HepG2 (cell line): ENCODE measurements around the gene PFN1. TPM values are rescaled to one million over a fixed set of nuclear protein-coding genes. Genes with fewer than 3 reads are reported as not detected.
A peak's percentile ranks its signal among the peaks of the same experiment; 100 is the strongest.

ENCODE experiments used
- ATAC-seq: fragments of 200-7000 bp; cut with Tn5 transposase; 3 replicates; pipeline ENCODE4 v1.9.1; 2020; ENCODE audit warnings: mild to moderate bottlenecking, moderate library complexity
- Bru-seq: library from RNA; stranded (reverse); fragments of 400-500 nt; gene quantifications from one replicate; lab custom pipeline; 2021; lab: Mats Ljungman, UMichigan
- BruChase-seq, 2 experiments: library from RNA; stranded (reverse); fragments of 400-500 nt; gene quantifications; one replicate each; lab custom pipeline; 2021; lab: Mats Ljungman, UMichigan
- BruUV-seq: library from RNA; stranded (reverse); fragments of 400-500 nt; replicated peaks from 2 replicates; lab custom pipeline; 2021; lab: Mats Ljungman, UMichigan
- CTCF ChIA-PET: fragments of 300-600 bp; formaldehyde crosslinking; extraction: SDS; loops from one replicate; lab custom pipeline; 2021; ENCODE audit warnings: low total read pairs, inconsistent platforms, low intra/inter-chr PET ratio; lab: Yijun Ruan, JAX
- POLR2A ChIA-PET: fragments of 350-600 bp; sonication (Branson Sonifier 250); formaldehyde crosslinking; loops from one replicate; lab custom pipeline; 2020; ENCODE audit warnings: antibody characterized with exemption, inconsistent platforms; lab: Yijun Ruan, JAX
- DNase-seq: peaks from one replicate; pipeline ENCODE4 v3.0.0-alpha.2; 2015; ENCODE audit warnings: low spot score
- FAIRE-seq: peaks from 3 replicates; lab custom pipeline; 2011; peaks lifted over from hg19 to GRCh38; lab: Jason Lieb, UNC
- H2AFZ ChIP-seq: one replicate; pipeline ENCODE4 v1.6.1; 2011; ENCODE audit warnings: low read length, inconsistent platforms
- H3K27ac ChIP-seq: fragments of 300-600 bp; 3 replicates; pipeline ENCODE4 v1.8.0; 2011; ENCODE audit warnings: mixed run types, mild to moderate bottlenecking, mixed read lengths, low read length, inconsistent platforms; ENCODE audit not compliant: insufficient read depth; ENCODE audit errors: extremely low read length
- H3K27me3 ChIP-seq, 2 experiments: fragments of 200-600 bp in 1 of 2; 2 replicates in 1 of 2; 3 replicates in 1 of 2; pipeline versions ENCODE4 v1.6.0 to v1.8.0; 2011; ENCODE audit warnings: low read length in 2 of 2, mild to moderate bottlenecking in 2 of 2, moderate library complexity in 2 of 2, inconsistent platforms in 1 of 2; ENCODE audit not compliant: insufficient read depth in 2 of 2, control insufficient read depth in 1 of 2
- H3K36me3 ChIP-seq, 2 experiments: fragments of 200-600 bp in 1 of 2; replicated peaks in 1 of 2; 2 replicates in 1 of 2; 3 replicates in 1 of 2; pipeline versions ENCODE4 v1.5.1 to v1.8.0; 2011; ENCODE audit warnings: low read length in 2 of 2, inconsistent platforms in 1 of 2; ENCODE audit not compliant: insufficient read depth in 2 of 2, control insufficient read depth in 1 of 2
- H3K4me1 ChIP-seq: 2 replicates; pipeline ENCODE4 v1.5.1; 2012; ENCODE audit warnings: low read length, inconsistent platforms; ENCODE audit not compliant: insufficient read depth
- H3K4me2 ChIP-seq: 2 replicates; pipeline ENCODE4 v1.6.0; 2011; ENCODE audit warnings: low read depth, low read length, inconsistent platforms
- H3K4me3 ChIP-seq, 3 experiments: fragments of 200-600 bp in 1 of 3; sonication (generic), shearing (Covaris generic) in 1 of 3; replicated peaks in 1 of 3; 2 replicates each; pipeline ENCODE4 v1.5.1; 2011 to 2016; ENCODE audit warnings: low read length in 3 of 3, inconsistent platforms in 2 of 3, low read depth in 2 of 3, mild to moderate bottlenecking in 2 of 3, control low read depth in 1 of 3, mixed read lengths in 1 of 3; ENCODE audit not compliant: insufficient read depth in 1 of 3
- H3K79me2 ChIP-seq: one replicate; pipeline ENCODE4 v1.6.1; 2011; ENCODE audit warnings: low read length, inconsistent platforms; ENCODE audit not compliant: insufficient read depth
- H3K9ac ChIP-seq: 2 replicates; pipeline ENCODE4 v1.6.0; 2011; ENCODE audit warnings: mild to moderate bottlenecking, low read depth, low read length, inconsistent platforms; ENCODE audit not compliant: insufficient read depth
- H3K9me3 ChIP-seq: 2 replicates; pipeline ENCODE4 v1.5.1; 2012; ENCODE audit warnings: mild to moderate bottlenecking, low read length
- H4K20me1 ChIP-seq: 2 replicates; pipeline ENCODE4 v1.6.0; 2011; ENCODE audit warnings: inconsistent platforms, mild to moderate bottlenecking, low read length, moderate library complexity; ENCODE audit not compliant: insufficient read depth
- HIVEP1 ChIP-seq: sonication (generic); formaldehyde crosslinking; IDR thresholded peaks from 2 replicates; pipeline ENCODE4 v1.4.0; 2020; ENCODE audit warnings: mild to moderate bottlenecking, missing genetic modification reagents
- KLF6 ChIP-seq: IDR thresholded peaks from 2 replicates; pipeline ENCODE4 v1.8.0; 2016; ENCODE audit warnings: missing biosample characterization, missing genetic modification reagents
- NR2C2 ChIP-seq: sonication (generic); formaldehyde crosslinking; IDR thresholded peaks from 2 replicates; pipeline ENCODE4 v1.4.0; 2020; ENCODE audit warnings: missing genetic modification reagents, mild to moderate bottlenecking, moderate library complexity, borderline replicate concordance
- THAP9 ChIP-seq: sonication (generic); formaldehyde crosslinking; IDR thresholded peaks from 2 replicates; pipeline ENCODE4; 2020; ENCODE audit warnings: missing genetic modification reagents, mild to moderate bottlenecking, borderline replicate concordance
- ZEB1 ChIP-seq: IDR thresholded peaks from 2 replicates; pipeline ENCODE4 v1.6.1; 2012; ENCODE audit warnings: mild to moderate bottlenecking, low read depth, inconsistent platforms; ENCODE audit not compliant: insufficient replicate concordance
- ZNF160 ChIP-seq: sonication (generic); formaldehyde crosslinking; IDR thresholded peaks from 2 replicates; pipeline ENCODE4 v1.8.0; 2022; ENCODE audit warnings: mild to moderate bottlenecking, inconsistent platforms, missing genetic modification reagents
- ZNF343 ChIP-seq: sonication (generic); formaldehyde crosslinking; IDR thresholded peaks from 2 replicates; pipeline ENCODE4 v1.4.0; 2020; ENCODE audit warnings: mild to moderate bottlenecking, missing genetic modification reagents
- ZNF367 ChIP-seq: sonication (generic); formaldehyde crosslinking; IDR thresholded peaks from 2 replicates; pipeline ENCODE4 v1.4.0; 2020; ENCODE audit warnings: missing genetic modification reagents, borderline replicate concordance
- ZNF446 ChIP-seq: sonication (generic); formaldehyde crosslinking; IDR thresholded peaks from 2 replicates; pipeline ENCODE4 v1.5.0; 2020; ENCODE audit warnings: mild to moderate bottlenecking, missing genetic modification reagents
- ZNF800 ChIP-seq: sonication (generic); formaldehyde crosslinking; IDR thresholded peaks from 2 replicates; pipeline ENCODE4 v1.4.0; 2020; ENCODE audit warnings: missing genetic modification reagents
- ZSCAN12 ChIP-seq: sonication (generic); formaldehyde crosslinking; IDR thresholded peaks from 2 replicates; pipeline ENCODE4 v1.9.0; 2021; ENCODE audit warnings: mild to moderate bottlenecking, missing genetic modification reagents
- WGBS: methylation state at CpG from one replicate; pipeline ENCODE4 v1.1.6; 2017; ENCODE audit warnings: low lambda C conversion rate; 5-methylcytosine and 5-hydroxymethylcytosine counted together
- in situ Hi-C: cut with HindIII; loops from 2 replicates; pipeline ENCODE4 v1.10.0; 2017; ENCODE audit warnings: low pct_unique_long_range_greater_than_20kb; ENCODE audit not compliant: extremely low pct_ligation_motif_present
- intact Hi-C: fragments of 100-400 bp; cut with micrococcal nuclease; formaldehyde crosslinking; loops from one replicate; pipeline ENCODE4 v1.10.0; 2022; ENCODE audit not compliant: unreplicated experiment
- long read RNA-seq, 2 experiments: library from RNA in 1 of 2; library from polyadenylated mRNA in 1 of 2; stranded (forward) in 1 of 2; unstranded in 1 of 2; transcript quantifications; one replicate each; pipeline ENCODE4 v2.0.0, GENCODE V29; 2019 to 2022
- polyA minus RNA-seq, 3 experiments: library from RNA; depleted of rRNA, polyadenylated mRNA; stranded (reverse); fragments of >200 nt; gene quantifications; 2 replicates each; pipeline ENCODE4 v1.2.3, GENCODE V29; 2011; ENCODE audit warnings: low replicate concordance in 1 of 3
- polyA plus RNA-seq, 8 experiments: library from polyadenylated mRNA; depleted of rRNA in 3 of 8; stranded (reverse) in 7 of 8; unstranded in 1 of 8; fragments of >200 nt; fragmentation: Illumina TruSeq in 4 of 8; extraction: Trizol in 4 of 8; gene quantifications; 2 replicates each; pipeline versions ENCODE4 v1.2.1 to v1.2.3, GENCODE V29; 2011 to 2016; ENCODE audit warnings: low read depth in 4 of 8, missing spikeins in 1 of 8, mixed read lengths in 1 of 8; ENCODE audit not compliant: insufficient read depth in 1 of 8
- total RNA-seq, 5 experiments: library from RNA; depleted of rRNA; stranded (reverse); fragments of >200 nt; fragmentation: Illumina TruSeq; extraction: Trizol; gene quantifications; 2 replicates each; pipeline ENCODE4 v1.2.3, GENCODE V29; 2016; ENCODE audit warnings: low read depth in 1 of 5

The PFN1 gene
- total RNA-seq (2016; rRNA removed; fragmentation: Illumina TruSeq; extraction: Trizol) (494 and 520 TPM in 2 replicates), polyA plus RNA-seq (2011; rRNA removed) (589 and 613 TPM in 2 replicates), polyA minus RNA-seq (2011; rRNA and poly(A)+ RNA removed; ENCODE audit: low replicate concordance) (456 and 623 TPM in 2 replicates), Bru-seq, nascent RNA (percentile 97 among the genes with signal in this experiment), BruChase-seq, experiment 1, labeled RNA remaining after a 6-hour chase (percentile 99 among the genes with signal in this experiment), BruChase-seq, experiment 2, labeled RNA remaining after a 2-hour chase (percentile 98 among the genes with signal in this experiment)
- 274 and 364 TPM in 2 replicates for total RNA-seq (2016; cell fraction: cytosol; rRNA removed; fragmentation: Illumina TruSeq; extraction: Trizol; ENCODE audit: low read depth)
- 482 and 502 TPM in 2 replicates for total RNA-seq (2016; cell fraction: insoluble cytoplasmic fraction; rRNA removed; fragmentation: Illumina TruSeq; extraction: Trizol)
- 274 and 390 TPM in 2 replicates for total RNA-seq (2016; cell fraction: membrane; rRNA removed; fragmentation: Illumina TruSeq; extraction: Trizol)
- total RNA-seq (2016; cell fraction: nucleus; rRNA removed; fragmentation: Illumina TruSeq; extraction: Trizol), result 166 and 182 TPM in 2 replicates
- 590 and 702 TPM in 2 replicates for polyA plus RNA-seq (2011; cell fraction: cytosol; rRNA removed)
- 303 and 324 TPM in 2 replicates for polyA plus RNA-seq (2011; cell fraction: nucleus; rRNA removed)
- polyA plus RNA-seq (2012), result 507 and 533 TPM in 2 replicates
- polyA plus RNA-seq (2016; cell fraction: cytosol; fragmentation: Illumina TruSeq; extraction: Trizol; ENCODE audit: low read depth), result 515 and 664 TPM in 2 replicates
- polyA plus RNA-seq (2016; cell fraction: insoluble cytoplasmic fraction; fragmentation: Illumina TruSeq; extraction: Trizol; ENCODE audit: low read depth), result 954 and 1,000 TPM in 2 replicates
- polyA plus RNA-seq (2016; cell fraction: membrane; fragmentation: Illumina TruSeq; extraction: Trizol; ENCODE audit: low read depth), result 494 and 571 TPM in 2 replicates
- 485 and 521 TPM in 2 replicates for polyA plus RNA-seq (2016; cell fraction: nucleus; fragmentation: Illumina TruSeq; extraction: Trizol; ENCODE audit: insufficient read depth, low read depth)
- polyA minus RNA-seq (2011; cell fraction: cytosol; rRNA and poly(A)+ RNA removed), result 408 and 605 TPM in 2 replicates
- 126 and 127 TPM in 2 replicates for polyA minus RNA-seq (2011; cell fraction: nucleus; rRNA and poly(A)+ RNA removed)
- long read RNA-seq, experiment 1, transcript PFN1-201 (3 exons, 1,291 nt), result major isoform, 1,509 of 1,564 reads
- long read RNA-seq, experiment 1, transcript PFN1-203 (2 exons, 1,173 nt), result minor isoform, 26 of 1,564 reads
- long read RNA-seq, experiment 1, partial matches to known transcripts, result 7 of 1,564 reads
- long read RNA-seq, experiment 1, other reads (novel, unspliced or antisense), result 22 of 1,564 reads
- long read RNA-seq, experiment 2, transcript PFN1-201 (3 exons, 1,291 nt), result major isoform, 1,784 of 1,984 reads
- long read RNA-seq, experiment 2, transcript PFN1-203 (2 exons, 1,173 nt), result minor isoform, 62 of 1,984 reads
- long read RNA-seq, experiment 2, partial matches to known transcripts, result 46 of 1,984 reads
- long read RNA-seq, experiment 2, other reads (novel, unspliced or antisense), result 92 of 1,984 reads

- Histone ChIP-seq H3K27ac (peak within 1 kb of the TSS; percentile 99), H3K79me2 (peaks cover 50% of the 10 kb centered on the region), H3K4me2 (peak within 1 kb of the TSS; percentile 84), H3K9ac (peak within 1 kb of the TSS; percentile 99), H3K4me1 (peaks cover 54% of the 10 kb centered on the region), H4K20me1 (peaks cover 33% of the 10 kb centered on the region), H3K27me3 (no peaks in the 10 kb centered on the region; a peak in 1 of 5 replicates), H2AFZ (no peak within 1 kb of the TSS), H3K36me3 (peaks cover 11 to 33% of the 10 kb centered on the region in 2 experiments), H3K9me3 (no peaks in the 10 kb centered on the region), H3K4me3 (peak within 1 kb of the TSS; percentile 93 to 100 (median 100))
- peak; percentile 21 for ATAC-seq
- intact Hi-C loops, result no loop called here
- under 1% methylated on average over 11 of the region's 59 CpGs for WGBS
- in situ Hi-C loops, result no loop called here
- no TSS peak for BruUV-seq
- CTCF ChIA-PET, result no interaction called here
- DNase-seq, result peak; percentile 90
- POLR2A ChIA-PET, result interaction anchor here (0.6 to 10.0 kb wide), 8 partner anchors 9 to 152 kb away, joined by 3 to 273 read pairs (median 8); partner anchors contain the start of genes INCA1, KIF1C, PSMB6 and RNF167
- peak; percentile 85 for FAIRE-seq
- no peak for TF ChIP-seq ZNF800
- 0 out of 2 replicates have a peak, but pooled peaks have one; percentile 4 for TF ChIP-seq NR2C2 (CRISPR knock-in tag)
- no peak for TF ChIP-seq THAP9 (CRISPR knock-in tag)
- TF ChIP-seq ZNF367 (CRISPR knock-in tag), result peak; percentile 74; the same call in 1 of the 2 replicates
- TF ChIP-seq ZEB1, result no peak
- no peak for TF ChIP-seq KLF6 (CRISPR knock-in tag)
- no peak; the same call in 1 of the 2 replicates for TF ChIP-seq ZNF446
- TF ChIP-seq ZNF343 (CRISPR knock-in tag), result 0 out of 2 replicates have a peak, but pooled peaks have one; percentile 51
- TF ChIP-seq ZNF160 (CRISPR knock-in tag), result peak; percentile 27; the same call in 1 of the 2 replicates
- TF ChIP-seq ZSCAN12 (CRISPR knock-in tag), result no peak
- no peak for TF ChIP-seq HIVEP1
Measured at GRCh38 chr17:4948166-4948930, at the start of gene PFN1. Gene PFN1 (minus strand): TSS chr17:4948530. CDS start chr17:4948394, 136 bp downstream.
